Muscle of leg (tissue), 11 donors: ENCODE data around the gene IL22RA2. TPM values are rescaled to one million over a fixed set of nuclear protein-coding genes. Genes with fewer than 3 reads are reported as not detected.
A peak's percentile ranks its signal among the peaks of the same experiment; 100 is the strongest.

ENCODE experiments used
- DNase-seq: peaks from one replicate; pipeline ENCODE4 v3.0.0; 2013
- H3K27ac ChIP-seq: one replicate; pipeline ENCODE4 v1.5.1; 2013; ENCODE audit warnings: mild to moderate bottlenecking, low read length, control low read depth
- H3K27me3 ChIP-seq: one replicate; pipeline ENCODE4 v1.6.1; 2013; ENCODE audit warnings: low read length; ENCODE audit not compliant: control insufficient read depth, insufficient read depth
- H3K36me3 ChIP-seq: one replicate; pipeline ENCODE4 v1.6.1; 2013; ENCODE audit warnings: low read length; ENCODE audit not compliant: control insufficient read depth, insufficient read depth
- H3K4me1 ChIP-seq: one replicate; pipeline ENCODE4 v1.6.1; 2013; ENCODE audit warnings: low read length; ENCODE audit not compliant: control insufficient read depth, insufficient read depth
- H3K4me3 ChIP-seq: one replicate; pipeline ENCODE4 v1.5.1; 2013; ENCODE audit warnings: low read length, control low read depth
- H3K9me3 ChIP-seq: replicated peaks from 2 replicates; pipeline ENCODE4 v1.6.1; 2013; ENCODE audit warnings: low read depth, low read length; ENCODE audit not compliant: control insufficient read depth
- WGBS: methylation state at CpG from one replicate; pipeline ENCODE4 v1.1.5; 2013; ENCODE audit warnings: missing lambda C conversion rate; ENCODE audit not compliant: insufficient coverage; 5-methylcytosine and 5-hydroxymethylcytosine counted together
- polyA plus RNA-seq, 8 donors: library from polyadenylated mRNA; unstranded; fragments of 120-200 nt; gene quantifications; one replicate each; pipeline versions ENCODE4 v1.2.1 to v1.2.3, GENCODE V29; 2013; ENCODE audit warnings: inconsistent platforms in 1 of 8, low replicate concordance in 1 of 8; ENCODE audit not compliant: insufficient read length in 8 of 8, insufficient read depth in 1 of 8
- total RNA-seq: library from RNA; stranded (reverse); fragments of 120-200 nt; gene quantifications from one replicate; pipeline ENCODE4 v1.2.4, GENCODE V29; 2013

Gene IL22RA2
- total and polyA plus RNA-seq, 9 donors, result 0.23 TPM; not detected in 8

DNA sequence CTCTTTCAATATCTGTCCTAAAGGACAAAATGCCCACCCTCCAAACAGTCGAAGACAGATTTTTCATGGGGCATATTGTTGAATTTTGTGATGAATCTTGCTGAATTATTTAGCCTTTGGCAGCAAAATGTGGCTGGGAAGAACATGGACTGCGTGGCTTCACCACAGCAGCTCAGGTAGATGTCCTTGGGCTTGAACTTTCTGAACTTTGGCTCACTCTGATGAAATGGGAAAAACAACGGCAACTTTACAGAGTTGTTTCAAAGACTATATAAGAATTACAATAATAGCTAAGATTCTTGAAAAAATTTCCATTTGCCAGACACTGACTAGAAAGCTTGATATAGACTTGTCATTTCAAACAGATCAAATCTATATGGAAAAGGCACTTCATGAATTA lies 75.9 kb downstream of the IL22RA2 start:
- Histone ChIP-seq H3K4me1 (no peaks in the 10 kb centered on the region), H3K4me3 (no peak overlapping the region), H3K36me3 (no peaks in the 10 kb centered on the region), H3K27ac (no peak overlapping the region), H3K9me3 (no peaks in the 10 kb centered on the region), H3K27me3 (no peaks in the 10 kb centered on the region)
- WGBS, result no CpG with 5 or more reads among the region's 3 CpGs
- DNase-seq, result no peak

DNA sequence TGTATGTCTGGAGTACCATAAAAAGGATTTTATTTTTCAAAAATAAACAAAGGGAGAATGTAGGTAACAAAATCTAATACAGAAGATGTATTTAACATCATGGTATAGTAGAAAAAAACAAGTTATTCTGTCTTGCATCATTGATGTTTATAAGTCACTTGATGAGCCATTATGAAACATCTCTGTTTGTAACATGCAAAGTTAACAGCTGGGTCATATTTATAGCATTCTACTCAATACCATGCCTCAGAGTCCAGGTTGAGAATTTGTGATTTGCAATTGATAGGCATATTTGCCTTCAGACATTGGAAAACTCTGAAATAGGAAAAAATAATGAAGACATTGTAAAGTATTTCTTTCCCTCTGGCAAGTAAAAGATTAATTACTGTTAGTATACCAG lies 76.4 kb downstream of the IL22RA2 start:
- H3K4me1 ChIP-seq, result no peaks in the 10 kb centered on the region
- H3K4me3 ChIP-seq, result no peak overlapping the region
- no peaks in the 10 kb centered on the region for H3K36me3 ChIP-seq
- no peak overlapping the region for H3K27ac ChIP-seq
- no peaks in the 10 kb centered on the region for H3K27me3 ChIP-seq
- H3K9me3 ChIP-seq, result no peaks in the 10 kb centered on the region
- no peak for DNase-seq

DNA sequence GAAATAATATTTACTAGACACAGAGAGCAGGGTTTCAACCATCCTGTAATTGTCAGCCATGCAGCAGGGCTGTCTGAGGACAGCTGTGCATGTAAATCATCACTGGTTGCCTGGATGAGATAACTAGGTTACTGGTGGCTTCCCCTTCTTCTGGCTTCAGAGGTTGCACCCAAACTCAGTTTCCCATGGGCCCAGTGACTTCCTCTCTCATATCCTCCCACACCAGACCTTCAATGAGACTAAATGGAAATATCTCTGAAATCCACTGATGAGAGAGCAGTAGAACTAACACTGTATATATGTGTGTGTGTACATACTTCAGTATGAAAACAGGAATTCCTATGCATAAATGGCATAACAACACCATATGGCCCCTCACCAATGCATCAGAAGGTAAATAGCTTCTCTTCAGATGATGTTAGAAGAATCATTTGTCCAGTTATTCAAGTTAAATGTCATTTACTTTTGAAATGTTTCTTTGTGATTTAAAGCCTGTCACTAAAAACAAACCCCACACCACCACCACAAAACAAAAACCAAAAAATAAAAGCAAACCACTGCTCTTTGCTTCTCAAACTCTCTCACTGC lies 77.7 kb downstream of the IL22RA2 start:
- Histone ChIP-seq H3K4me3 (no peak overlapping the region), H3K9me3 (no peaks in the 10 kb centered on the region), H3K27me3 (no peaks in the 10 kb centered on the region), H3K4me1 (no peaks in the 10 kb centered on the region), H3K36me3 (no peaks in the 10 kb centered on the region), H3K27ac (no peak overlapping the region)
- peak; percentile 25 for DNase-seq

DNA sequence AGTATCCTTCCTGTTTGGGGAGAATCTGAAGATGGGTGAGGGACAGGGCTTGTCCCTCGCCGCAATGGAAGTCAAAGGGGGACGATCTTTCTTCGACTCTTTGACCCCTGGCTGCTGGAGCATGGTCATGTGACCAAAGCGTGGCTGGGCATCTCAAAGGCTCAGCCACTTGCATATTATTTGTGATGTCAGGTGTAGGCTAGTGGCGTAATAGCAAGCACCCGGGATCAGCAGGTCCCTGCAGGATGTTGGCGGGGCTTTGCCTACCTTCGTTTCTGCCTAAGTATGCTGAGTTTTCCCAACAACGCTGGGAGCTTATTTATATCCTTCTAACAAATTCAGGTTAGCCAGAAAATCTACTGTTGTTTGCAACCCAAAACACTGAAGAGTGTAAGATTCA lies 78.4 kb downstream of the IL22RA2 start:
- no peak overlapping the region for H3K4me3 ChIP-seq
- H3K4me1 ChIP-seq, result no peaks in the 10 kb centered on the region
- DNase-seq, result no peak
- no peaks in the 10 kb centered on the region for H3K27me3 ChIP-seq
- no peaks in the 10 kb centered on the region for H3K36me3 ChIP-seq
- no peak overlapping the region for H3K27ac ChIP-seq
- no peaks in the 10 kb centered on the region for H3K9me3 ChIP-seq
- 75% methylated on average over 6 of the region's 10 CpGs for WGBS

DNA sequence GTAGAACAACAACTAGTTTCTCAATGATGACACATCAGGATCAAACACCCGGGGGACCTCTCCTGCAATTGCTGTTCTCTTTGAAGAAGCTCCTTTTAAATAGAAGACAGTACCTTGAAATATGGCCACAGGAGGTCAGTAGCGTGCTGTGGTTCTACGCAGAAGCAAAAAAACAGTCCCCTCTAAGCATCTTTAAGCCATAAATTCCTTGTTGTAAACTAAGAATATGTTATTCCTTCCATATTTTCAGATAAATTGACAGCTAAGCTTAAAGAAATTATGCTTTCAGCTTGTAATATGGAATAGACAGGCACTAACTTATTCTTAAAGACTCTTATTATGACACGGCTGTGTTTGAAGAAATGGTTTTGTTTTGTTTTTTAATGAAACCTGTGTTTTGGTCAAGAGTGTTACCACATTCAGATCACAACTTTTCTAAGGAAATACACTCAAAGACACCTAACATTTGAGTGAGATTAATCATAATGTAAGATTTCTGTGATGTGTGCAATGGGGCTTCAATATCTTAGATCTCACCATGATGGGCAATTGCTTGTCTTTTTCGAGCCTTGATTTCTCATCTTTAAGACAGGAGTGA lies 78.9 kb downstream of the IL22RA2 start:
- H3K4me3 ChIP-seq, result no peak overlapping the region
- H3K27ac ChIP-seq, result no peak overlapping the region
- H3K27me3 ChIP-seq, result no peaks in the 10 kb centered on the region
- H3K9me3 ChIP-seq, result no peaks in the 10 kb centered on the region
- H3K4me1 ChIP-seq, result no peaks in the 10 kb centered on the region
- no peaks in the 10 kb centered on the region for H3K36me3 ChIP-seq
- no CpG with 5 or more reads among the region's 5 CpGs for WGBS
- DNase-seq, result peak; percentile 72

Other genes starting within 250 kb of the IL22RA2 start
- 23.4 TPM for gene IL20RA, start 128.7 kb downstream of the IL22RA2 start, total RNA-seq
- gene IL20RA, start 128.7 kb downstream of the IL22RA2 start, polyA plus RNA-seq, result 10 to 100 TPM; 16.0 to 38.7 (median 25.4) TPM
- 55.2 TPM for gene IFNGR1, start 45.7 kb upstream of the IL22RA2 start, total RNA-seq
- 10 to 100 TPM; 41.8 to 50.1 (median 45.1) TPM for gene IFNGR1, start 45.7 kb upstream of the IL22RA2 start, polyA plus RNA-seq